Measurements from ENCODE around the gene LIPE. TPM values are rescaled to one million over a fixed set of nuclear protein-coding genes. Genes with fewer than 3 reads are reported as not detected.

The LIPE gene
- total RNA-seq, 1 experiment from 2014 or later, result 10.2 TPM

- TF ChIP-seq ATF2 (CRISPR knock-in tag; IDR thresholded peaks at IDR 0.05; ENCODE audit: borderline replicate concordance, low read depth), result no peak
Measured at GRCh38 chr19:42394751-42395150, 32.4 kb downstream of the LIPE start (continued).

DNA sequence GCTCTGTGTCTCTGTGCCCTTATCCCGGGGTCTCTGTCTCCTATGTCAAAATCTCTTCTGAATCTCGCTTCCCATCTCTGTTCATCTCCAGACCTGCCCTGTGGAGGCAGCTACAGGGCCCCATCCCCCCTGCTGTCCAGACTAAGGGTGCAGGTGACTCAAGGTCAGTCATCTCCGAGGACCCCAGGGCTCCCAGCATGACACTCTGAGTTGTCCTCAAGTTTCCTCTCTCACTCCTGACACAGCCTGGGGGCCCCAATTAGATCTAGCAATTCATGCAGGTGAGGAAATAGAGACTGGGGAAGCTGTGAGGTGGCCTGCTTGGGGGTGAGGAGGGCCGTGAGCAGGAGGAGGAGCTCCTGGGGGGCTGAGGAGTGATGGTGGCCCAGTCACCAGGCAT, 35.0 kb downstream of the LIPE start:
- Mint-ChIP-seq H3K9me3 (no peaks in the 10 kb centered on the region), H3K4me1 (peaks cover 22% of the 10 kb centered on the region), H3K4me3 (no peak overlapping the region), H3K27ac (no peak overlapping the region), H3K27me3 (ENCODE audit: low read depth) (peaks cover 53% of the 10 kb centered on the region), H3K36me3 (no peaks in the 10 kb centered on the region)
- ChIA-PET POLR2A (no interaction called here), CTCF (interaction anchor here (0.8 kb wide), 1 partner anchor 28 kb away, joined by 3 read pairs; no protein-coding TSS in a partner anchor)
- ATAC-seq (no peak), DNase-seq (ENCODE audit: low spot score) (no peak)
- TF ChIP-seq, protein P1, sequence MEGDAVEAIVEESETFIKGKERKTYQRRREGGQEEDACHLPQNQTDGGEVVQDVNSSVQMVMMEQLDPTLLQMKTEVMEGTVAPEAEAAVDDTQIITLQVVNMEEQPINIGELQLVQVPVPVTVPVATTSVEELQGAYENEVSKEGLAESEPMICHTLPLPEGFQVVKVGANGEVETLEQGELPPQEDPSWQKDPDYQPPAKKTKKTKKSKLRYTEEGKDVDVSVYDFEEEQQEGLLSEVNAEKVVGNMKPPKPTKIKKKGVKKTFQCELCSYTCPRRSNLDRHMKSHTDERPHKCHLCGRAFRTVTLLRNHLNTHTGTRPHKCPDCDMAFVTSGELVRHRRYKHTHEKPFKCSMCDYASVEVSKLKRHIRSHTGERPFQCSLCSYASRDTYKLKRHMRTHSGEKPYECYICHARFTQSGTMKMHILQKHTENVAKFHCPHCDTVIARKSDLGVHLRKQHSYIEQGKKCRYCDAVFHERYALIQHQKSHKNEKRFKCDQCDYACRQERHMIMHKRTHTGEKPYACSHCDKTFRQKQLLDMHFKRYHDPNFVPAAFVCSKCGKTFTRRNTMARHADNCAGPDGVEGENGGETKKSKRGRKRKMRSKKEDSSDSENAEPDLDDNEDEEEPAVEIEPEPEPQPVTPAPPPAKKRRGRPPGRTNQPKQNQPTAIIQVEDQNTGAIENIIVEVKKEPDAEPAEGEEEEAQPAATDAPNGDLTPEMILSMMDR (IDR thresholded peaks at IDR 0.05), result no peak
- TF ChIP-seq CBFB (CRISPR knock-in tag; IDR thresholded peaks at IDR 0.05; ENCODE audit: low read depth) (no peak), ATF2 (CRISPR knock-in tag; IDR thresholded peaks at IDR 0.05; ENCODE audit: borderline replicate concordance, low read depth) (no peak), SMAD3 (CRISPR knock-in tag; IDR thresholded peaks at IDR 0.05; ENCODE audit: borderline replicate concordance) (no peak), OVOL2 (CRISPR knock-in tag; IDR thresholded peaks at IDR 0.05; ENCODE audit: borderline replicate concordance) (no peak), TEAD1 (CRISPR knock-in tag; IDR thresholded peaks at IDR 0.05) (no peak), GTF2I (CRISPR knock-in tag; conservative IDR thresholded peaks at IDR 0.05) (no peak), SOX15 (CRISPR knock-in tag; IDR thresholded peaks at IDR 0.05) (no peak), RELA (CRISPR knock-in tag; IDR thresholded peaks at IDR 0.05; ENCODE audit: borderline replicate concordance) (no peak), ARID4B (CRISPR knock-in tag; IDR thresholded peaks at IDR 0.05; ENCODE audit: borderline replicate concordance) (no peak)
- TF ChIP-seq, protein P2, sequence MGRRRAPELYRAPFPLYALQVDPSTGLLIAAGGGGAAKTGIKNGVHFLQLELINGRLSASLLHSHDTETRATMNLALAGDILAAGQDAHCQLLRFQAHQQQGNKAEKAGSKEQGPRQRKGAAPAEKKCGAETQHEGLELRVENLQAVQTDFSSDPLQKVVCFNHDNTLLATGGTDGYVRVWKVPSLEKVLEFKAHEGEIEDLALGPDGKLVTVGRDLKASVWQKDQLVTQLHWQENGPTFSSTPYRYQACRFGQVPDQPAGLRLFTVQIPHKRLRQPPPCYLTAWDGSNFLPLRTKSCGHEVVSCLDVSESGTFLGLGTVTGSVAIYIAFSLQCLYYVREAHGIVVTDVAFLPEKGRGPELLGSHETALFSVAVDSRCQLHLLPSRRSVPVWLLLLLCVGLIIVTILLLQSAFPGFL (CRISPR knock-in tag; IDR thresholded peaks at IDR 0.05; ENCODE audit: borderline replicate concordance), result no peak
- TF ChIP-seq, protein P3, sequence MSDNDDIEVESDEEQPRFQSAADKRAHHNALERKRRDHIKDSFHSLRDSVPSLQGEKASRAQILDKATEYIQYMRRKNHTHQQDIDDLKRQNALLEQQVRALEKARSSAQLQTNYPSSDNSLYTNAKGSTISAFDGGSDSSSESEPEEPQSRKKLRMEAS (CRISPR knock-in tag; IDR thresholded peaks at IDR 0.05), result no peak

DNA sequence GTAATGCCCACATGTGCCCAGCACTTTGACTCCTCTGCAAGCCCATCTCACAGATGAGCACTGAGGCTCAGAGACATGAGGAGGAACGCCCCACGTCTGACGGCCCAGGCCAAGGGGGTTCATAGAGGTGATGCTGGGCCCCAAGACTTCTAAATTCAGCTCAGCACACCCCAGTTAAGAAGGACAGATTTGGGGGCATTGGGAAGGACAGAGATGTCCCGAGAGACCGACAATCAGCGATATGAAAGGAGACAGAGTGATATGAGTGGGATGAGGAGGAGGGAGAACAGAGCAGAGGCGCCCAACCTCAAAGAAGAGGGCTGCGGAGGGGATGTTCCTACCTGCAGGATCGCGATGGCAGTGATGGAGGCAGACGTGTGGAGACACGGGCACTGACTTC, 37.3 kb downstream of the LIPE start, which contains the start of gene CNFN:
Gene CNFN (minus strand): TSS at position 399 of the 400 bp plus-strand sequence. CDS start 1,260 bp downstream, outside the sequence.
- CTCF ChIA-PET, result no interaction called here
- DNase-seq (ENCODE audit: low spot score) (no peak), ATAC-seq (no peak)
- Mint-ChIP-seq H3K27me3 (ENCODE audit: low read depth) (peaks cover 51% of the 10 kb centered on the region), H3K36me3 (no peaks in the 10 kb centered on the region), H3K4me3 (no peak within 1 kb of the TSS), H3K27ac (no peak within 1 kb of the TSS), H3K4me1 (peaks cover 17% of the 10 kb centered on the region), H3K9me3 (no peaks in the 10 kb centered on the region)
- POLR2A ChIA-PET, result no interaction called here
- TF ChIP-seq HMGXB4 (CRISPR knock-in tag; IDR thresholded peaks at IDR 0.05) (no peak), NR1H2 (CRISPR knock-in tag; IDR thresholded peaks at IDR 0.05) (no peak), NR3C1 (CRISPR knock-in tag; conservative IDR thresholded peaks at IDR 0.05; ENCODE audit: low read depth) (no peak), HMGA2 (CRISPR knock-in tag; IDR thresholded peaks at IDR 0.05) (no peak)
- TF ChIP-seq, protein P4, sequence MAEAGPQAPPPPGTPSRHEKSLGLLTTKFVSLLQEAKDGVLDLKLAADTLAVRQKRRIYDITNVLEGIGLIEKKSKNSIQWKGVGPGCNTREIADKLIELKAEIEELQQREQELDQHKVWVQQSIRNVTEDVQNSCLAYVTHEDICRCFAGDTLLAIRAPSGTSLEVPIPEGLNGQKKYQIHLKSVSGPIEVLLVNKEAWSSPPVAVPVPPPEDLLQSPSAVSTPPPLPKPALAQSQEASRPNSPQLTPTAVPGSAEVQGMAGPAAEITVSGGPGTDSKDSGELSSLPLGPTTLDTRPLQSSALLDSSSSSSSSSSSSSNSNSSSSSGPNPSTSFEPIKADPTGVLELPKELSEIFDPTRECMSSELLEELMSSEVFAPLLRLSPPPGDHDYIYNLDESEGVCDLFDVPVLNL (CRISPR knock-in tag; IDR thresholded peaks at IDR 0.05; ENCODE audit: borderline replicate concordance, low read depth), result no peak
- TF ChIP-seq, protein P5, sequence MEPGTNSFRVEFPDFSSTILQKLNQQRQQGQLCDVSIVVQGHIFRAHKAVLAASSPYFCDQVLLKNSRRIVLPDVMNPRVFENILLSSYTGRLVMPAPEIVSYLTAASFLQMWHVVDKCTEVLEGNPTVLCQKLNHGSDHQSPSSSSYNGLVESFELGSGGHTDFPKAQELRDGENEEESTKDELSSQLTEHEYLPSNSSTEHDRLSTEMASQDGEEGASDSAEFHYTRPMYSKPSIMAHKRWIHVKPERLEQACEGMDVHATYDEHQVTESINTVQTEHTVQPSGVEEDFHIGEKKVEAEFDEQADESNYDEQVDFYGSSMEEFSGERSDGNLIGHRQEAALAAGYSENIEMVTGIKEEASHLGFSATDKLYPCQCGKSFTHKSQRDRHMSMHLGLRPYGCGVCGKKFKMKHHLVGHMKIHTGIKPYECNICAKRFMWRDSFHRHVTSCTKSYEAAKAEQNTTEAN (CRISPR knock-in tag; IDR thresholded peaks at IDR 0.05), result no peak
